ENCODE measurements around the gene TRAPPC6A. TPM values are rescaled to one million over a fixed set of nuclear protein-coding genes. Genes with fewer than 3 reads are reported as not detected.

TRAPPC6A gene
- total RNA-seq, 1 experiment from 2014 or later, result 59.9 TPM

- no peak overlapping the region for H3K4ac ChIP-seq (ENCODE audit: low read depth, low read length)
- Mint-ChIP-seq H3K27ac (no peak overlapping the region), H3K36me3 (ENCODE audit: insufficient read depth in 1 of 3, low read depth in 3 of 3) (no peaks in the 10 kb centered on the region), H3K4me3 (no peak overlapping the region), H3K4me1 (peaks cover 2 to 7% of the 10 kb centered on the region in 2 experiments; a peak in 1 of 4 replicates), H3K9me3 (no peaks in the 10 kb centered on the region), H3K27me3 (ENCODE audit: low read depth) (peaks cover 19% of the 10 kb centered on the region)
- no peaks in the 10 kb centered on the region for H3K79me2 ChIP-seq (ENCODE audit: insufficient read depth, low read length)
- TF ChIP-seq CTCF (conservative IDR thresholded peaks at IDR 0.05), result peak; percentile 18; the same call in 1 of the 3 replicates
- no peak overlapping the region for H3K23ac ChIP-seq (ENCODE audit: insufficient read length, low read depth, low read length)
- H3K14ac ChIP-seq (ENCODE audit: insufficient read depth, low read length), result no peak overlapping the region
- no peak overlapping the region for H3K56ac ChIP-seq (ENCODE audit: insufficient read length, low read depth, low read length)
- no peak overlapping the region for H2AFZ ChIP-seq (ENCODE audit: low read length)
- H2BK15ac ChIP-seq (ENCODE audit: low read depth, low read length), result no peak overlapping the region
- WGBS (ENCODE audit: extremely low coverage, insufficient read length, low lambda C conversion rate), result no CpG with 5 or more reads among the region's 4 CpGs
- H2BK20ac ChIP-seq (ENCODE audit: low read depth, low read length, poor library complexity, severe bottlenecking), result no peak overlapping the region
- H2AK5ac ChIP-seq (ENCODE audit: insufficient read length, low read length), result no peak overlapping the region
- no peak overlapping the region for H2BK120ac ChIP-seq (ENCODE audit: low read depth, low read length, poor library complexity, severe bottlenecking)
- no peak overlapping the region for H2BK12ac ChIP-seq (ENCODE audit: insufficient read length, low read depth, low read length)
- no peaks in the 10 kb centered on the region for H3K23me2 ChIP-seq (ENCODE audit: insufficient read length, low read depth, low read length, poor library complexity, severe bottlenecking)
- no peak overlapping the region for H4K91ac ChIP-seq (ENCODE audit: insufficient read length, low read depth, low read length)
- no peaks in the 10 kb centered on the region for H3K4me1 ChIP-seq (ENCODE audit: insufficient read depth, low read length)
- no peak overlapping the region for H4K5ac ChIP-seq (ENCODE audit: insufficient read length, low read depth, low read length)
- no peak overlapping the region for H2BK5ac ChIP-seq (ENCODE audit: insufficient read length, low read length)
- H3K27me3 ChIP-seq (ENCODE audit: insufficient read depth, low read length), result no peaks in the 10 kb centered on the region
- DNase-seq, result no peak
- no peak overlapping the region for H3K18ac ChIP-seq (ENCODE audit: insufficient read length, low read depth, low read length)
- no peak overlapping the region for H4K8ac ChIP-seq (replicated peaks; ENCODE audit: insufficient read length, low read depth, low read length)
- no peak overlapping the region for H3K9ac ChIP-seq (ENCODE audit: extremely low read depth, insufficient read length, low read length)
- H3K9me3 ChIP-seq (ENCODE audit: control insufficient read depth, low read depth, low read length), result no peaks in the 10 kb centered on the region
- H4K20me1 ChIP-seq (ENCODE audit: control insufficient read depth, insufficient read depth, insufficient read length), result no peaks in the 10 kb centered on the region
- no peak overlapping the region for H3K27ac ChIP-seq (ENCODE audit: insufficient read length, low read depth, low read length)
- no peak overlapping the region for H3K4me2 ChIP-seq (ENCODE audit: insufficient read depth, insufficient read length, low read length)
- no peaks in the 10 kb centered on the region for H3K79me1 ChIP-seq (ENCODE audit: insufficient read depth, low read depth, low read length, poor library complexity, severe bottlenecking)
- no peak overlapping the region for H3T11ph ChIP-seq (ENCODE audit: low read length)
Measured at GRCh38 chr19:45191375-45191774, 13.3 kb upstream of the TRAPPC6A start.

All from H9 (cell line).